Renal cortical epithelial cell (primary cell): ENCODE data around the gene CUL2. TPM values are rescaled to one million over a fixed set of nuclear protein-coding genes. Genes with fewer than 3 reads are reported as not detected.
A peak's percentile ranks its signal among the peaks of the same experiment; 100 is the strongest.
"Not testable (repeated sequence)": the region's sequence is repeated elsewhere in the genome, so short reads cannot be mapped to it uniquely, and the experiment has no call there.

ENCODE experiments used
- DNase-seq: peaks from one replicate; pipeline ENCODE4 v3.0.0-alpha.2; 2011; ENCODE audit warnings: low read depth
- total RNA-seq: library from RNA; depleted of rRNA; stranded (reverse); fragments of >200 nt; gene quantifications from 2 replicates; pipeline ENCODE4 v1.2.3, GENCODE V29; 2014

CUL2 gene
- total RNA-seq, 1 donor from 2014 or later: 60.7 TPM

- no peak for DNase-seq
These were observed 110.2 kb downstream of the CUL2 start for GRCh38 chr10:34979938-34980337.

GRCh38 chr10:34978080-34978479 is 112.1 kb downstream of the CUL2 start:
- DNase-seq: no peak

DNA sequence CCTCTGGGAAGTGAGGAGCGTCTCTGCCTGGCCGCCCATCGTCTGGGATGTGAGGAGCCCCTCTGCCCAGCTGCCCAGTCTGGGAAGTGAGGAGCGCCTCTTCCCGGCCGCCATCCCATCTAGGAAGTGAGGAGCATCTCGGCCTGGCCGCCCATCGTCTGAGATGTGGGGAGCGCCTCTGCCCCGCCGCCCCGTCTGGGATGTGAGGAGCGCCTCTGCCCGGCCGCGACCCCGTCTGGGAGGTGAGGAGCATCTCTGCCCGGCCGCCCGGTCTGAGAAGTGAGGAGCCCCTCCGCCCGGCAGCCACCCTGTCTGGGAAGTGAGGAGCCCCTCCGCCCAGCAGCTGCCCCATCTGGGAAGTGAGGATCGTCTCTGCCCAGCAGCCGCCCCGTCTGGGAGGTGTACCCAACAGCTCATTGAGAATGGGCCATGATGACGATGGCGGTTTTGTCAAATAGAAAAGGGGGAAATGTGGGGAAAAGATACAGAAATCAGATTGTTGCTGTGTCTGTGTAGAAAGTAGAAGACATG is 113.7 kb downstream of the CUL2 start:
- DNase-seq: not testable (repeated sequence)

- DNase-seq: not testable (repeated sequence)
These were observed 115.6 kb downstream of the CUL2 start for GRCh38 chr10:34974364-34975065.

DNA sequence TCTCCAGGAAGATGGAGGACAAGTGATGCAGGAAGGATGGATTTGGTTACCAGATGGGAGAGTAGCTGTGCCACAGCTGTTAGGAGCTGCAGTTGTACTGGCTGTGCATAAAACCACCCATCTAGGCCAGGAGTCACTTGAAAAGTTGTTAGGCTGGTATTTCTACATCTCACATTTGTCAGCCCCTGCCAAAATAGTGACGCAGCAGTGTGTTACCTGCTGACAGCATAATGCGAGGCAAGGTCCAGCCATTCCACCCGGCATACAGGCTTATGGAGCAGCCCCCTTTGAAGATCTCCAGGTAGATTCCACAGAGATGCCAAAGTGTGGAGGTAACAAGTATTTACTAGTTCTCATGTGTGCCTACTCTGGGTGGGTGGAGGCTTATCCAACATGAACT is 116.4 kb downstream of the CUL2 start:
- DNase-seq: not testable (repeated sequence)

DNA sequence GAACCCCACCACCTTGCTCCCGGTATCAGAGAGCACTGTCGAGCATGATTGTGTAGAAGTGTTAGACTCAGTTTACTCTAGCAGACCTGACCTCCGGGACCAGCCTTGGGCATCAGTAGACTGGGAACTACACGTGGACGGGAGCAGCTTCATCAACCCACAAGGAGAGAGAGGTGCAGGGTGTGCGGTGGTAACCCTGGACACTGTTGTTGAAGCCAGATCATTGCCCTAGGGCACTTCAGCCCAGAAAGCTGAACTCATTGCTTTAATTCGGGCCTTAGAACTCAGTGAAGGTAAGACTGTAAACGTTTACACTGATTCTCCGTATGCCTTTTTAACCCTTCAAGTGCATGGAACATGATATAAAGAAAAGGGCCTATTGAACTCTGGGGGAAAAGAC is 117.0 kb downstream of the CUL2 start:
- peak; percentile 28 for DNase-seq

DNA sequence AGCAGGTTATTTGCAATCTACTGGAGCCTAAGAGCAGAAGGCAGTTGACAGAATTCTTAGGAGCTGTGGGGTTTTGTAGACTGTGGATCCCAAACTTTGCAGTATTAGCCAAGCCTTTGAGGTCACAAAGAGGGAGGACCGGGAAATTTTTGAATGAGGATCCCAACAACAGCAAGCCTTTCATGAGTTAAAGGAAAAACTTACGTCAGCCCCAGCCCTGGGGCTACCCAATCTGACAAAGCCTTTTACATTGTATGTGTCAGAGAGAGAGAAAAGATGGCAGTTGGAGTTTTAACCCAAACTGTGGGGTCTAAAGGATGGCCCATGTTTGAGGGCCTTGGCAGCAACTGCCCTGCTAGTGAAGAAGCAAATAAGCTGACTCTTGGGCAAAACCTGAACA is 117.5 kb downstream of the CUL2 start:
- DNase-seq: not testable (repeated sequence)

- DNase-seq: not testable (repeated sequence)
These were observed 118.4 kb downstream of the CUL2 start for GRCh38 chr10:34971606-34972334.

GRCh38 chr10:34969171-34969570 is 121.0 kb downstream of the CUL2 start:
- DNase-seq: no peak

DNA sequence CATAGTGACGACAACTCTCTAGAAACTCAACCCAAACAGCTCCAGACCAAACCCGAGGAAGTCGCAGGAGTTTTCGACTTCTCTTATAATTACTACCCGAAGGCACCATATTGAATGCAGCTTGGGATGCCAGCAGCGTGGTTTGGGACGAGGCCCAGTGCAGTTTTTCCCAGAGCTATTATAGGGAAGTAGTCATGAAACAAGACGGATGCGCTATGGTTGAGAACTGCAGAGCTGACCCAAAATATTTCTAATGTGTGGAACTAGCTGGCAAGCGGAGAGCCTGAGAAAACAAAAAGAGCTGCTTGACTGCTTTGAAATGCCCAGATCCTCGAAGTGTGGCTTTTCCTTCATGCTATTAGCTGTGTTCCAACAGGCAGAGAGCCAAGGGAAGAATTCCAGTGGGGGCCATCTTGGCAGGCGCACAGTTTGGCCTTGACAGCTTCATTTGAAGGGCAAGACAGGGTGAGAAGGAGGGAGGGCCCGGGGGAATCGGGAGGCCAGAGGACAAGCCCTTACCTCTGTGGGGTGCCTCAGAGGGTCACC is 122.7 kb downstream of the CUL2 start:
- peak; percentile 57 for DNase-seq

- no peak for DNase-seq
These were observed 123.7 kb downstream of the CUL2 start for GRCh38 chr10:34966451-34966850.

DNA sequence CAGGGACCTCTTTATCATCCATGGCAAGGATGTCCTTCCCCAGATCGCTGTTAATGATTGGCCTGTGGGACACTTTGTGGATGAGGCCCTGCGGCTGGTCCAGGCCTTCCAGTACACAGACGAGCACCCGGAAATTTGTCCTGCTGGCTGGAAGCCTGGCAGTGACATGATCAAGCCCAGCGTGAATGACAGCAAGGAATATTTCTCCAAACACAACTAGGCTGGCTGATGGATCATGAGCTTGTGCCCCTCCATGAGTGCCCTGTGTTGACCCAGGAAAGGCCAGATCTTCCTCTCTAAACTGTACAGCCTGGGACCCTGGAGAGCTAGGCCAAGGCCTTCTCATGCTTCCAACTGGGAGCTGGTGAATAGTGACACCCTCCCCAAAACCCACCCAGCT is 124.1 kb downstream of the CUL2 start:
- DNase-seq: no peak

- no peak for DNase-seq
These were observed 125.9 kb downstream of the CUL2 start for GRCh38 chr10:34964166-34964800.

DNA sequence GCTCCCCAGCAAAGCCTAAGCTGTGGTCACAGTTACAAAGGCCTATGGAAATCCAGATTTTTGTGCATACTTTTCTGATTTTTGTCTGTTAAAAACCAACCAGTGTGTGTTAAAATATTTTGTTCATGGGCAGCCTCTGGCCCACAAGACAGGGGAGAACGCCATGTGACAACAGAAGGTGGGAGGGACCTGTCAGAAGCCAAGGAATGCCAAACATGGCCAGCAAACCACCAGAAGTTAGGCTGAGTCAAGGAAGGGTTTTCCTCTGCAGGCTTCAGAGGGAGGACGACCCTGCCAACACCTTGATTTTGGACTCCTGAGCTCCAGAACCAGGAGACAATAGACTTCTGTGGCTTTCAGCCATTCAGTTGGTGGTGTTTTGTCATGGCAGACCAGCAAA is 127.3 kb downstream of the CUL2 start:
- DNase-seq: peak; percentile 32

DNA sequence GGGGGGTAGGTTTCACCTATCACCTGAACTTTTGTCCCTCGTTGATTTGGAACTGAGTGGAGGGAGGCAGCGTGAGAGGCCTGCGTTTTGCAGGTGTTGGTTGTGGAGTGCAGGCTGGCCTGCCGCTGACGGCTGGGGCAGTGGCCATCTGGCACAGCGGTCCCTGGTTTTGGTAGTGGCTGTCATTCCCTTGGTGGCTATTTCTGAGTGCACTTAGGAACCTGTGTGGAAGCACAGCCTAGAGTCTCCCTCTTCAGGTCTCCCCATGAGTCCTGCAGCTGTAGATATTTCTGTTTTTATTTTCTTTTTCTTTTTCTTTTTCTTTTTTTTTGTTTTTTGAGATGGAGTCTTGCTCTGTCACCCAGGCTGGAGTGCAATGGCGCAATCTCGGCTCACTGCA is 129.2 kb downstream of the CUL2 start:
- peak; percentile 45 for DNase-seq

DNA sequence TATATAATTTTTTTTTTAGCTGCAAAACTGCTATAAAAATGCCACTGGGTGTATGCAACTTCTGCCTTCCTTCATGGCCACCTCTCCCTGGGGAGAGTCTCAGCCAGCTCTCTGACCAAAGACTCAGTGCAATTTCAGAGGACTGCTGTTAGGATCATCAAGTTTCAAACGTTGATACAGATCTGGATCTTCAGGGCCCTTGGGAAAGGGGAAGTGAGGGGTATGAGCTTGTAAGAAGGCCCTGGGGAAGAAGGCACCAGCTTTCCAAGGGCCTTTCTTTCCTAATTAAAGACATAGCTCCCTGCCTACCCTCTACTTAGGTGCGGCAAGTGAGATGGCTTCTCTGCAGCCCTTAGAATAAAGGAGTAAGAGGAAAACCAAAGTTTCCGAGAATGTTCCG is 130.4 kb downstream of the CUL2 start:
- DNase-seq: no peak

- no peak for DNase-seq
These were observed 130.8 kb downstream of the CUL2 start for GRCh38 chr10:34959321-34959720.

Other genes with a start within 250 kb of the CUL2 start
- 35.6 and 46.6 TPM in 2 replicates for gene CREM, start 36.5 kb upstream of the CUL2 start, total RNA-seq
- 59.3 and 66.3 TPM in 2 replicates for gene CCNY, start 246.2 kb upstream of the CUL2 start, total RNA-seq